ENCODE measurements around the gene KARS1.

The KARS1 gene

DNA sequence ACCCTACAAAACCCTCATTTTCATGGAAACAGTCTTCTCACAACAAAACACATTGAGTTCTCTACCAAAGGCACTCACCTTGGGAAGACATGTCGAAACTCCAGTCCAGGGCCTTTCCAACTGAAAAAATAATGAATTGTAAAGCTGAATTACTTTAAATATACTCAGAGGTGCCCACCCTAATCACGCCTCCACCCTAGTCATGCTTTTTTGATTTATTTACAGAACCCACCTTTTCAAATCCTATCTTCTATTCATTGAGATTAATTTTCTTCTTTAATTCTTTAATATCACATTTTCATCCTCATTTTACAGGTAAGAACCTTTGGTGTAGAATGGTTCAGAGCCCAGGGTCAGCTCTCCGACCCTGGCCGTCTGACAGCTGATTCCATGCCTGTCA is 29.4 kb upstream of the KARS1 start, which contains the start of gene CPHXL2:
TSS of gene CPHXL2 (minus strand) at position 101 of the 400 bp plus-strand sequence. CDS start at position 91, 10 bp downstream.
- no peak within 1 kb of the TSS for H3K27ac ChIP-seq
- H3K4me3 ChIP-seq (ENCODE audit: low read depth, low read length): no peak within 1 kb of the TSS

DNA sequence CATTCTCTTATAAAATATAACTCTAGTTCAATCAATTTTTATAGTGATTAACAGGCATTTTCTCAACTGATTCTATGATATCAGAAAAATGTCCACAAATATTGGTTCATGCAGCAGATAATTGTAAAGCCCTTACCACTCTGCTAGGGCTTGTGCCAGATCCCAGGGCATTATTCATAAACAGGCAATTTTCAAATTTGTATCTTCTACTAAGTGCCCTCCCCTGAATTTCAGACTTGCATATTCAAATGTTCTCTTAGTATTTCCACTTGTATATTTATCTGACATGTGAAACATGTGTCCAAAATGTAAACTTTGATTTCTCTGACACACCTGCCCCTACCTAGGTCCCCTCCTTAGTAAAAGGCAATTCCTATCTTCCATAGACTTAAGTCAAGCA is 20.0 kb upstream of the KARS1 start:
- TF ChIP-seq, protein P1, sequence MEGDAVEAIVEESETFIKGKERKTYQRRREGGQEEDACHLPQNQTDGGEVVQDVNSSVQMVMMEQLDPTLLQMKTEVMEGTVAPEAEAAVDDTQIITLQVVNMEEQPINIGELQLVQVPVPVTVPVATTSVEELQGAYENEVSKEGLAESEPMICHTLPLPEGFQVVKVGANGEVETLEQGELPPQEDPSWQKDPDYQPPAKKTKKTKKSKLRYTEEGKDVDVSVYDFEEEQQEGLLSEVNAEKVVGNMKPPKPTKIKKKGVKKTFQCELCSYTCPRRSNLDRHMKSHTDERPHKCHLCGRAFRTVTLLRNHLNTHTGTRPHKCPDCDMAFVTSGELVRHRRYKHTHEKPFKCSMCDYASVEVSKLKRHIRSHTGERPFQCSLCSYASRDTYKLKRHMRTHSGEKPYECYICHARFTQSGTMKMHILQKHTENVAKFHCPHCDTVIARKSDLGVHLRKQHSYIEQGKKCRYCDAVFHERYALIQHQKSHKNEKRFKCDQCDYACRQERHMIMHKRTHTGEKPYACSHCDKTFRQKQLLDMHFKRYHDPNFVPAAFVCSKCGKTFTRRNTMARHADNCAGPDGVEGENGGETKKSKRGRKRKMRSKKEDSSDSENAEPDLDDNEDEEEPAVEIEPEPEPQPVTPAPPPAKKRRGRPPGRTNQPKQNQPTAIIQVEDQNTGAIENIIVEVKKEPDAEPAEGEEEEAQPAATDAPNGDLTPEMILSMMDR (IDR thresholded peaks at IDR 0.05; ENCODE audit: low read depth, low read length): no peak
- Histone ChIP-seq H3K9me3 (ENCODE audit: severe bottlenecking) (no peaks in the 10 kb centered on the region), H3K36me3 (no peaks in the 10 kb centered on the region), H3K4me3 (ENCODE audit: low read depth, low read length) (no peak overlapping the region), H3K27ac (no peak overlapping the region), H3K27me3 (ENCODE audit: insufficient read depth, low read depth, severe bottlenecking) (no peaks in the 10 kb centered on the region)
- no peak for DNase-seq

More for the DNA sequence above, 29.4 kb upstream of the KARS1 start, which contains the start of gene CPHXL2:
- H3K27me3 ChIP-seq (ENCODE audit: insufficient read depth, low read depth, severe bottlenecking): no peaks in the 10 kb centered on the region
- H3K36me3 ChIP-seq: no peaks in the 10 kb centered on the region
- DNase-seq: no peak
- no peaks in the 10 kb centered on the region for H3K9me3 ChIP-seq (ENCODE audit: severe bottlenecking)
- TF ChIP-seq, protein P1 (IDR thresholded peaks at IDR 0.05; ENCODE audit: low read depth, low read length): no peak

DNA sequence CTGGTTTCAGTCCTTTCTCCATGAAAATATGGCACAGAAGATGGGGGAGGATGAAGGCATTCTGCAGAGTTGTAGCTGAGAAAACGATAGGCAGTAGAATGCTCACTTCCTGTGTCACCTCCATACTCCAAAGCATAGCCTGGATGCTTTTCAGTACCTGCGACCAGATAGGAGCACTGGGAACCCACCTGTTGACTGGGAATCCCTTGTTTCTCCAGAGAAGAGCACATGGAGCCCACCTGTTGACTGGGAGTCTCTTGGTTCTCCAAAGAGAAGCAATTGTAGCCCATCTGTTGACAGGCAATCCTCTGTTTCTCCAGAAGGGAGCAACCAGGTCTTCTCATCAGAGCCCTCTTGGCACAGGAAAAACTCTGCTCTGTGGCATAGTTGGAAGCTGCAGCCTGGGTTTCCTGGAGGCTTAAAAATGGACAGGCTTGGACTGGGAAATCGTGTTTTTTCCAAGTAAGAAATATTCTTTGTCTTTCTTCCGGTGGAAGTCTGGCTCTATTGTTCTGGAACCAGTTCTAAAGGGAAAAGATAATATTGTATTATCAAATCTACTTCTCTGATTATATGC is 13.3 kb upstream of the KARS1 start:
- DNase-seq: no peak
- H3K9me3 ChIP-seq (ENCODE audit: severe bottlenecking): no peaks in the 10 kb centered on the region
- TF ChIP-seq, protein P1 (IDR thresholded peaks at IDR 0.05; ENCODE audit: low read depth, low read length): no peak
- peaks cover 28% of the 10 kb centered on the region for H3K36me3 ChIP-seq
- no peaks in the 10 kb centered on the region for H3K27me3 ChIP-seq (ENCODE audit: insufficient read depth, low read depth, severe bottlenecking)
- no peak overlapping the region for H3K4me3 ChIP-seq (ENCODE audit: low read depth, low read length)
- H3K27ac ChIP-seq: no peak overlapping the region

DNA sequence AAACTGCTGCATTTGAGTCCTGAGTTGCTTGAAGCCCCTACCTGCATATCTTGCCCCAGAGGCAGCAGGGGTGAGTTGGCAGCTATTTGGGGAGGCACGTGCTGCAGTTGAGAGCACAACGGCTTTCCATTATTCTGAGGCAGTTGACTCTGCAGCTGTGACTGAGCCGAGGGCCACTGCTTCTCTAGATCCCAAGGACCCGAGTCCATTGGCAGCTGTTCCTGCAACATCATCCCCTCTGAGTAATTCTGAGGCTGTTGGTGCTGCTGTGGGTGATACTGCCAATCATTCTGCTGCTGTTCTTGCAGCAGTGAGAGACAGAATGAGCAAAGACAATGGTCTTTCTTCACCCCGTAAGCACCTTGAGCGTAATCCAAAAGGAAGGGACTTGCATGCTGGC is 12.9 kb upstream of the KARS1 start:
- Histone ChIP-seq H3K27me3 (ENCODE audit: insufficient read depth, low read depth, severe bottlenecking) (no peaks in the 10 kb centered on the region), H3K4me3 (ENCODE audit: low read depth, low read length) (no peak overlapping the region), H3K27ac (no peak overlapping the region), H3K9me3 (ENCODE audit: severe bottlenecking) (no peaks in the 10 kb centered on the region), H3K36me3 (peaks cover 33% of the 10 kb centered on the region)
- TF ChIP-seq, protein P1 (IDR thresholded peaks at IDR 0.05; ENCODE audit: low read depth, low read length): no peak
- DNase-seq: no peak

DNA sequence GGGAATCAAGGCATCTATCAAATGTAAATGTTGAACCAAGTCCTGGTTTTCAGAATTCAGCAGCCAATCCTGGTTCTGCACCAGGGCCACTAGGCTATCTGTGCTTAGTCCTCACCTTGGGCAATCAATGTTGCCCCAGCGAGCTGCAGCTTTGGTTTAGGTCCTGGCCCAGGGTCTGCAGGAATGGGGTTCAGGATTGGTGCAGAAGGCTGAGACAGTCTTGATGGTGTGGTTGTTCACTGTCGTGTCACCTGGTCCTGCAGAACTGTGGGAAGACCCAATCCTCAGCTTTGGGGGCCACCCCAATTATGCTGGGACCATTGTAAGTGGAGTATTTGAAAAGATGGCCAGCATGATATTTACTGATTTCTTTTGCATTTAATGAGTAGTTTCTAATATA is 10.7 kb upstream of the KARS1 start:
- no peak for DNase-seq
- H3K27me3 ChIP-seq (ENCODE audit: insufficient read depth, low read depth, severe bottlenecking): no peaks in the 10 kb centered on the region
- H3K27ac ChIP-seq: no peak overlapping the region
- H3K36me3 ChIP-seq: peaks cover 47% of the 10 kb centered on the region
- H3K9me3 ChIP-seq (ENCODE audit: severe bottlenecking): no peaks in the 10 kb centered on the region
- TF ChIP-seq, protein P1 (IDR thresholded peaks at IDR 0.05; ENCODE audit: low read depth, low read length): no peak
- H3K4me3 ChIP-seq (ENCODE audit: low read depth, low read length): no peak overlapping the region

DNA sequence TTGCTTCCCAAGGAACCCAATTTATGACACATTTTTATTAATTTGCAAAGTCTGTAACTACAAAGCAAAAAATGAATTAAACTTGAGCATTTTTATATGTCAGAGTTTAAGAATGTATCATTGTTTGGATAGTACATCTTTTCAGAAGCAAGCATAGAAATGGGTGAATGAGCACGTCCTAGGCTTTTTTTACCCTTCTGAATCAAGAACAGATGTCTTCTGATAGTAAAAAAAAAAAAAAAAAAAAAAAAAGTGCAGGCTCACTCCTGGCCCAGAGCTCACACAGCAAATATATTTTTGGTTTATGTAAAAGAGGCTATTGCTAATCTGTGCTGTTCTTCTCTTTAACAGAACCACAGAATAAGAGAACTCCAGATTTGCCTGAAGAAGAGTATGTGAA is 6.5 kb upstream of the KARS1 start:
- Histone ChIP-seq H3K27ac (no peak overlapping the region), H3K4me3 (ENCODE audit: low read depth, low read length) (no peak overlapping the region), H3K9me3 (ENCODE audit: severe bottlenecking) (no peaks in the 10 kb centered on the region), H3K36me3 (peaks cover 69% of the 10 kb centered on the region), H3K27me3 (ENCODE audit: insufficient read depth, low read depth, severe bottlenecking) (no peaks in the 10 kb centered on the region)
- DNase-seq: no peak
- TF ChIP-seq, protein P1 (IDR thresholded peaks at IDR 0.05; ENCODE audit: low read depth, low read length): no peak

Data from WERI-Rb-1 (cell line).